GM12873 (cell line): Measurements from ENCODE around the gene MAN1A2.

ENCODE experiments used
- TF ChIP-seq, protein P1 (sequence below): IDR thresholded peaks from 2 replicates; pipeline ENCODE4 v1.5.1; 2012; ENCODE audit warnings: low read depth, mild to moderate bottlenecking, moderate library complexity, low read length, control low read depth; ENCODE audit not compliant: insufficient read depth; ENCODE audit errors: missing control alignments

MAN1A2 gene

DNA sequence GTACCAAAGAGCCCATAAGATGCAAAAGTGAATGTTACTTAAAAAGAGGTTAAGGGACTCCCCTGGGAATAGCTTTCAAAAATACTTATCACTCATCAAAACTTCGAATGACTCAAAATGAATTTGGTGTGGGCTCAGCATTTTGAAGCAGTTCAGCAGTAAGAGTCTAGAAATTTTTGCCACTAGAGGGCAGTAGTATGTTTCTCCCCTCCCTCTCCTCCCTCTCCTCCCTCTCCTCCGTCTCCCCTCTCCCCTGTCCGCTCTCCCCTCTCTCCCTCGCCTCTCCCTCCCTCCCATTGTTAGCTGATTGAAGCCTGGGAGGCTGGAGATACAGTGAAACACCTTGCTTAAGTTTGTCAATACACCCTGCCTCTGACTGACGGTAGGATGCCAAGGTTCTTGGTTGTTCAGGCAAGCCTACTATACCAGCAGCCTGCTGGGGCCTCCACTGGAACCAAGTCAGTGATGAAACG is 167.8 kb downstream of the MAN1A2 start:
- TF ChIP-seq, protein P1, sequence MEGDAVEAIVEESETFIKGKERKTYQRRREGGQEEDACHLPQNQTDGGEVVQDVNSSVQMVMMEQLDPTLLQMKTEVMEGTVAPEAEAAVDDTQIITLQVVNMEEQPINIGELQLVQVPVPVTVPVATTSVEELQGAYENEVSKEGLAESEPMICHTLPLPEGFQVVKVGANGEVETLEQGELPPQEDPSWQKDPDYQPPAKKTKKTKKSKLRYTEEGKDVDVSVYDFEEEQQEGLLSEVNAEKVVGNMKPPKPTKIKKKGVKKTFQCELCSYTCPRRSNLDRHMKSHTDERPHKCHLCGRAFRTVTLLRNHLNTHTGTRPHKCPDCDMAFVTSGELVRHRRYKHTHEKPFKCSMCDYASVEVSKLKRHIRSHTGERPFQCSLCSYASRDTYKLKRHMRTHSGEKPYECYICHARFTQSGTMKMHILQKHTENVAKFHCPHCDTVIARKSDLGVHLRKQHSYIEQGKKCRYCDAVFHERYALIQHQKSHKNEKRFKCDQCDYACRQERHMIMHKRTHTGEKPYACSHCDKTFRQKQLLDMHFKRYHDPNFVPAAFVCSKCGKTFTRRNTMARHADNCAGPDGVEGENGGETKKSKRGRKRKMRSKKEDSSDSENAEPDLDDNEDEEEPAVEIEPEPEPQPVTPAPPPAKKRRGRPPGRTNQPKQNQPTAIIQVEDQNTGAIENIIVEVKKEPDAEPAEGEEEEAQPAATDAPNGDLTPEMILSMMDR: peak; percentile 82

DNA sequence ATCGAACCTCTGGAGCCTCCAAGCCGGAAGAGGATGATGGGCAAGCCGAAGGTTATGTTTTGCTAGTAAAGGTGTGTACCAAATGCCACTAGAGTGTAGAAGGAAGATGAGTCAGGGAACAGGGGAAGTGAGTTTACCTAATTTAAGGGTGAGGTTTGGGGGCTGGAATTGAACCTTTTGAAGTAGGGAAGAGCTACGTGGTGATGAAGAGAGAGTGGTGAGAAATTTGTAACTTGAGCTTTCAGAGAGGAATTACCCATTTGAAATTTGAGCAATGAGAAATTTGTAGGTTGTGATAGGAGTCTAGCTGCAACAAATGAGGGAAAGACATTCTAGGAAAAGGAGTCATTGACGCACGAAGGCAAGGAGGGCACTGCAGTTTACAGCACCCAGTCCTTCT is 168.6 kb downstream of the MAN1A2 start:
- TF ChIP-seq, protein P1: no peak

DNA sequence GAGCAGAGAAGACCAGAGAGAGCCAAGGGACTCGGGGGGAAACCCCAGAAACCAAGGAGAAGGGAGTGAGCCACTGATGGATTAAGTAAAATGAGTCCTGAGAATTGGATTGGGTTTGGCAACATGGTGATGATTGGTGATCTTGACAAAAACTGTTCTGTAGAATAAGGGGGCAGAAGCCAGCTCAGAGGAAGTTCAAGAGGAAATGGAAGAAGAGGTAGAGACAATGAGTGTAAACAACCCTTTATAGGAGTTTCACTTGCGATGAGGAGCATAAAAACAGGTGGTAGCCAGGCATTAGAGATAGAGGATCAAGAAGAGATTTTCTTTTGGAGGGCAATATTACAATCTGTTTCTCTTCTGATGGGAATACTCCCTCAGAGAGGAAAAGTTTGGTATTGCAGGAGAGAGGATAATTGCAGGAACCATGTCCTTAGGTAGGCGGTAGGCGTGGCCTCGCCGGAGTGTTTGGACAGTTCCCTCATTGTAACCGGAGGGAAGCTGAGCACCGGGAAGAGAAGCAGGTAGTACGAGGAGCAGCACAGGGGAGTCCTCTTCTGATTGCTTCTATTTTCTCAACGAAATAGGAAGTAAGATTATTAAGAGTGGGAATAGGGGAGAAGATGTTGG is 170.2 kb downstream of the MAN1A2 start:
- TF ChIP-seq, protein P1: no peak

DNA sequence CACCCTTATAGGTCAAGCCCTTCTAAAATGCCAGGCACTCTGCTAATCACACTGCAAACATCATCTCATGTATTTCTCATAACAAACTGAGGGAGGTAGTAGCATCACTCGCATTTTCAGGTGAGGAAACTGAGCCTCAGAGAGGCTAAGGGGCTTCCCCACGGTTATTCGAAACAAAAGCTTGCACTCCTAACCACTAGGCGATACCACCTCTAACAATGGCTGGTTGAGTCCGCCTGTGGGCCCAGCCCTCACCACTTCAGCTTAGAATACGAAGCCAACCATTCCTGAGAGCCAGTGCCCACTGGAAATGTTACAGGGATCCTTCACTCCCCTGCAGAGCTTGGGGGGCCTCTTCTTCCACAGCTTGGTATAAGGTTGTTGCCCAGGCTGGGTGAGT is 173.3 kb downstream of the MAN1A2 start:
- TF ChIP-seq, protein P1: no peak

DNA sequence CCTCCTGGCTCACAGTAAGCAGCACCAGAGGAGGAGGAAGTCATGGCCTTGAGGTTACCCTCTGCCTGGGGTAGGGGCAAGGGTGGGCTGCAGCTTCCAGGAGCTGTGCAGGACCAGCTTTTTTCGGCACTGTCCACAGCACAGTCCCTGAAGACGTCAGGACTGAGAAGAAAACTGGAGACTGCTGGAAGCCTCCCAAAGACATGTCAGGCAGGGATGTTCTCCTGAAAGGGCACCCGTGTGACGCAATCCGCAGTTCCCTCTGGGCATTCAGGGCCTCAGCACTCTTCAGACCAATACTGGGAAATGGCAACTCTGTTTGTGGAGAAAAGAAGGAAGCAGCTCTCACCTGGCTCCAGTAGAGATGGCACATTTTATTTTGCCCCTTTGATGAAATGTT is 173.8 kb downstream of the MAN1A2 start:
- TF ChIP-seq, protein P1: no peak

DNA sequence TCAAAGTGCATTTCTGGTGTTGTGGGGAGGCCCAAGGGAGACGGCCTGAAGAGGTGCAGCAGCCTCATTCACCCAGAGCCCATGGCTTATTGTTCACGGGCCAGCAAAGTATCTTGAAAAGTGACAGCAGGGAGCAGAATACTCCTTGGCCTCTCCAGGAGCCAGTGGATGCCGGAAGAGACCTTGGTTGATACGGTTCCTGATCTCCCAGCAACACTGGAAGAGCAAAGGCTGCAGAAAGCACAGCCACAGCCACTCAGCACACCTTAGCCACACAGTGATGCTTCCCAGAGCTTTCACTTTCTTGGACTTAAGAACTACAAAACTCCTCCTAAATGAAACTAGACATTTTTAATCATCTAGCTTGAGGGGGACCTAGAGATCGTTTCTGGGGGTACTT is 174.3 kb downstream of the MAN1A2 start:
- TF ChIP-seq, protein P1: no peak

DNA sequence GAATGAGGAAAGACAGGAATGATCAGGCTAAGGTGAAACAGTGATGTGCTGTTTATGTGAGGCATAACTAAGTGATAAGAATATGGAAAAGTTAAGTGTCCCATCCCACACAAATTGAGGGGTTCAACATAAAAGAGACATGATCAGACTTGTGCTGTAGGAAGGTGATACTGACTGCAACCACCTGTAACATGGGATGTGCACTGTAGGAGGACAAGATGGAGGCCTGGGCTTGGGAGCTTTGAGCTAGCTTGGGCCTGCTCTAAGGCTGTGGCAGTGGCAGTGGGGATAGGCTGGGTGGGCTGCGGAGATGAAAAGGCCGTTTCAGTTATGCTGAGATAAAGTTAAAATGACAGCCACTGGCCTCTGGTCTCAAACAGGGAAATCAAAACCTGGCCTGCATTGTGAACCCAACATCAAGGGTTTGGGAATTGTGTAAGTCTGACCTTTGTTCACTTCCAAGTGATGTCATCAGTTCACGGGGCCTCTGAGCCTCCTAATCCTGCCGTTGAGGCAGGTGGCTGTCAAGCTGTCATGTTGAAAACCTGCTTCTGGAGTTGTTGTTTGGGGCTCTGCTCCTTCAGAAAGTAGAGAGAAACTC is 177.4 kb downstream of the MAN1A2 start:
- TF ChIP-seq, protein P1: no peak
